NCI-H2081 treated with DMSO at 0.1 percent for 48 hours (cell line): Measurements from ENCODE around the gene ZNF473.
"Not testable (repeated sequence)": the region's sequence is repeated elsewhere in the genome, so short reads cannot be mapped to it uniquely, and the experiment has no call there.

ENCODE experiments used
- DNase-seq: peaks from one replicate; lab custom pipeline; 2025; lab: John Stamatoyannopoulos, UW

Gene ZNF473

DNA sequence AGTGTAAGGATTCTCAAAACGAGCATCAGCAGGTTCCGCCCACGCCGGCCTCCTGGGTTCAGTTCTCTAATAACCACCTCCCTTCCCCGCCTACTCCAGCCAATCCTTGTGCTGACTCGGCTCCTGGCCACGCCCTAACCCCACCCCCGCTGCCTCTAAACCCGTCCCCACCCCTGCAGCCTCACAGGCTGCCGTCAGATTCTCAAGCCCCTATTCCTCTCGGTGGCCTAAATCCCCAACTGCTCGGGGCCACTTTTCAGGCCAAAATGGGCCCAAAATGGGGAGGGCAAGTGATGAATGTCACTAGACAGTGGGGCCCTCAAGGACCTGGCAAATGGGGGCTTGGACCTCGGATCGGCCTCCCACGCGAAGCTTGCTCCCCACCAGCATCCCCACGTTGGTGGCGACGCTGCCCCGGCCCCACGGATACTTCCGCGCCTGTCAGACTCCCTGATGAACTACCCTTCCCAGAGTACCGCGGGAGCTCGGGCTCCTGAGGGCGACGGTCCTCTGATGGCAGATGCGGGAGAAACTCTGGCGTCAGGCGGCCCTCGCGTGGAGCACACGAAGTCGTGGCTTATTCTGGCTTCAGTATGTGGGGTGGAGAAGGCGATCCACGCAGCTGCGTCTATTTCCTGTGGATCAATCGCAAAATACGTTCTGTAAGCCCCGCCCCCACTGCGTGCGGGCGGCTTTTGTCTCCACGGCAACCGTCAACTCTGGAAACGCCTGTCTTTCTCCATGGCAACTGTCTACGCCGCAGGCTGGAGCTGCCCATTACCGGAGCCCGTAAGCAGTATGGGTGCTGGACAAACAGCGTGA lies 24.8 kb downstream of the ZNF473 start:
- peak; percentile 4 for DNase-seq

DNA sequence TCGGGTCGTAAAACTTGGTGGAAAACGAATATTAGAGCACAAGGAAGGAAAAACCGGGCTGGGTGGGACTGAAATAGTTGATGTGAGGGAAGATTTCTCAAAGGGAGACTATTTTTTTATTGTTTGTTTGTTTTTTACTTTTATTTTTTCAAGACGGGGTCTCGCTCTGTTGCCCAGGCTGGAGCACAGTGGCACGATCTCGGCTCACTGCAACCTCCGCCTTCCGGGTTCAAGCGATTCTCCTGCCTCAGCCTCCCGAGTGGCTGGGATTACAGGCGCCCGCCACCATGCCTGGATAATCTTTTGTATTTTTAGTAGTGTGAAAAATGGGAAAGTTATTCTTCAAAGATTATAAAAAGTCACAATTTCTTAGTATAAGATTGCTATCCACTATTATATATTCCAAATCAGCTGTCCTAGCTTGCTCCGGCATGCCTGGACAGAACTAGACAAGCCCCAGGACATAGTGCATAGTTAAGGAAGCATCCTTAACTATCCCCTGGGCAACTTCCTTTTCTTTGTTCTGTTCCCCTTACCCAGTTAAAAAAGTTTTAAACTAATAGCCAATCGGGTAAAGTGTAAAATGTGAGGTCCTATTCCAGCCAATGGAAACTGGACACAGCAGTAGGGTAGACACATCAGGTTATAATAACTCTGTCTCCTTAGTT lies 25.6 kb downstream of the ZNF473 start:
- not testable (repeated sequence) for DNase-seq

DNA sequence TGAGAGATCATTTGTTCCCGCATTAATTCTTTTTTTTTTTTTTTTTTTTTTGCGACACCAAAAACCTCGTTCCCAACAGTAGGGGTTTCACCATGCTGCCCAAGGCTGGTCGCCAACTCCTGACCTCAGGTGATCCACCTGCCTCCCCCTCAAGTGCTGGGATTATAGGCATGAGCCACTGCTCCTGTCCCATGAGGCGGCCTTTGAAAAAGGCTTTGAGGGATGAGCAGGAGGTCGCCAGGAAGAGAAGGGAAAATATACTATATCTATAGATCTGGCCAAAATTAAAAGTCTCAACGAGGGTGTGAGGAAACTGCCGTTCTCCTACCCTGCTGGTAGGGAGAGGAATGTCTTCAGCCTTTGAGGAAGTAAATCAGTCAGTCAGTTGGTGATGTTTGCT lies 26.2 kb downstream of the ZNF473 start:
- no peak for DNase-seq

DNA sequence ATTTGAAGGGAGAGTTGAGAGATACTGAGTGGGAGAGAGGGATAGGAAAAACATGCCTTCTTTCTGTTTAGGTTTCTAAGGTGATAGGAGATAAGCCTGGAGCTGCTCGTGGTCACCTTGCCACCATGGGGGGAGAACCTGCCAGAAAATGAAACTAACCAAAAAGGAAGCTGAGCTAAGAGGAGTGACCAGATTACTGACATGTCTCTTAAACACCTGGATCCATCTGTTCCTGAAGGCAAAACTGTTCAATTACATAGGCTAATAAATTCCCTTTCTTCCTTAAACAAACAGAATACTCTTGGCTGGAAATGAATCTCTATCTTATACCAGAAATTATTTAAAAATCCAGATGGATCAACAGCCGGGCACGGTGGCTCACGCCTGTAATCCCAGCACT lies 27.3 kb downstream of the ZNF473 start:
- no peak for DNase-seq

DNA sequence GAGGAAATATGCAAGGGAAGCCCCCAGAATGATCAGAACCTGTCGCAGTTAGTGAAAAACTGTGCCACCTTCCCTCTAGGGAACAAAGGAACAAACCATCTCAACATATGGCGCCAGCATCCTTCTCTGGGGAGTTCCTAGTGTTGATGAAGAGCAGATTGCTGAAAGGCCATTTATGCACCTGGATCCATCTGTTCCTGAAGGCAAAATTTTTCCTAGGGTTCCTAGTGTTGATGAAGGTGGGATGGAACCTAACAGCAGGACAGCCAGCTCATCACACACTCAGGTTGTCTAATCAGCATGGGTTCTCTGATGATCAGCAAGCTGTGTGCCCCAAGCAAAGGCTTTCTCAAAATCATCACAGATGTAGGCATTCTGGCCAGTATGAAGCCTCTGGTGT lies 32.6 kb downstream of the ZNF473 start:
- DNase-seq = no peak

DNA sequence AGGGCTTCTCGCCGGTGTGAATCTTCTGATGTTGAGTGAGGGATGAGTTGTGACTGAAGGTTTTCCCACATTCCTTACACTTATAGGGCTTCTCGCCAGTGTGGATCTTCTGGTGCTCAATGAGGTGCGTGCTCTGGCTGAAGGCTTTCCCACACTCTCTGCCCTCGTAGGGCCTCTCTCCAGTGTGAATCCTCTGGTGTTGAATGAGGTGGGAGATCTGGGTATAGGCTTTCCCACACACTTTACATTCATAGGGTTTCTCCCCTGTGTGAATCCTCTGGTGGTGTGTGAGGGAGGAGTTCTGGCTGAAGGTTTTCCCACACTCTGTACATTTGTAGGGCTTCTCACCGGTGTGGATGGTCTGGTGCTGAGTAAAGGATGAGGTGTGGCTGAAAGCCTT lies 33.2 kb downstream of the ZNF473 start:
- DNase-seq = no peak

DNA sequence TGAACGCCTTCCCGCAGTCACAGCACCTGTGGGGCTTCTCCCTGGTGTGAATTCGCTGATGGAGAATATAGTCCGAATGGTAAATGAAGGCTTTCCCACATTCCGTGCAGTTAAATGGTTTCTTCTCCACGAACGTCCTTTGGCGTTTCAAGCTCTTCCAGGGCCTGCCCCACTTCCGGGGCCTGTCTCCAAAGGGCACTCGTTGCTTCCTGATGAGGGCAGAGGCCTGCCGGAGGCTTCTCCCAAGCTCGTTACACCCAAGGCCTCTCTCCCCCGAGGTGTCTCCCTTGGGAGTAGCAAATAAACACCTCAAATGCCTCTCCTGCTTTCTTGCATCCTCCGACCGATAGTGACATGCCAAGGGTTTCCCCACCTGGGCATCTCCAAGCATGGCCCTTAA lies 34.3 kb downstream of the ZNF473 start:
- DNase-seq = no peak

DNA sequence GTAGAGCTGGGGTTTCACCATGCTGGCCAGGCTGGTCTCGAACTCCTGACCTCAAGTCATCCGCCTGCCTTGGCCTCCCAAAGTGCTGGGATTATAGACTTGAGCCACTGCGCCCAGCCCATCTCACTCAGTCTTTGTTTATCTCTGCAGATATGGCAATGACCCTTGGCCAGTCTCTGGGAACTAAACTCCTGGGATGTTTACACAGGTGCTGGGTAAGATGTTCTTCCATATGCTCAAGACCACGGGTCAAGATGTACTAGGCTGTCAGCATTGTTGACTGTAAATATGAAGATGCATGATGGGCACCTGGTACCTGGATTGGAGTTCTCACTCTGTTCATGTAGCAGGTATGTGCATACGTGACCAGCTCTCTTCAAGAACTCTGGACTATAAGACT lies 35.8 kb downstream of the ZNF473 start:
- DNase-seq = no peak

DNA sequence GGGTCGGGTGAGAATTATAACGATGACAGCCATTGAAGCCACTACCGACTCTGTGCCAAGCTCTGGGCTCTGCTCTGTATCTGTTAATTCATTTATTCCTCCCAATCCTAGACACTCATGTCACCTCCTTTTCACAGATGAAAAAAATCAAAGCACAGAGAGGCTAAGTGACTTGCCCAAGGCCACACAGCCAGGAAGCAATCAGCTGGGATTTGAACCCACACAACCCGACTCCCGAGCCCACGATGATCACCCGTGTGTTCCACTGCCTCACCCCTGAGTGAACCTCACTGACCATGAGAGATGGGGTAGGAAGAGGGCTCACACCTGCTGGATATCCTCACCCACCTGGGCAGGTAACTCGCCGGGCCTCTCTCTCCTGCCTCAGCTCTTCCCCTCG lies 40.1 kb downstream of the ZNF473 start:
- no peak for DNase-seq

DNA sequence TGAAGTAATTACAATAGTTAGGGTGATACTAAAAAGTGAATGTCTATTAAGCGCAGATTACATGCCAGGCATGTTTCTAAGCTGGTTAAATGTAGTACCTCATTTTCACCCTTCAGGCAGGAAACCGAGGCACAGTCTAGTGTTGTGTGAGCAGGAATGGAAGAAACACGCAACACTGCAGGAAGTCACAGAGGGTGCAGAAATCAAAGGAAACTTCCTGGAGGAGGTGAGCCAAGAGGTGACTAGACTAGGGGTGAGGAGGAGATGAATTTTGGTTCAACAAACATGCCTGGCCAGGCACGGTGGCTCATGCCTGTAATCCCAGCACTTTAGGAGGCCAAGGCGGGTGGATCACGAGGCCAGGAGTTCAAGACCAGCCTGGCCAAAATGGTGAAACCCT lies 41.8 kb downstream of the ZNF473 start:
- DNase-seq = no peak

DNA sequence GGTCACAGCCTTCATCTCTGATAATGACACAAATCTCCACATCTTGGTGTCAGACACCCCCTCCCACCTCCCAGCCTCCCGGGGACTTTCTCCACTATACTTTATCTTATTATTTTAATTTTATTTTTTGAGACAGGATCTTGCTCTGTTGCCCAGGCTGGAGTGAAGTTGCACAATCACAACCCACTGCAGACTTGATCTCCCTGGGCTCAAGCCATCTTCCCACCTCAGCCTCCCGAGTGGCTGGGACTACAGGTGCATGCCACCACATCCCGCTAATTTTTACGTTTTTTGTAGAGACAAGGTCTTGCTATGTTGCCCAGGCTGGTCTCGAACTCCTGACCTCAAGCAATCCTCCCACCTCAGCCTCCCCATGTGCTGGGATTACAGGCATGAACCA lies 42.6 kb downstream of the ZNF473 start:
- DNase-seq = not testable (repeated sequence)

DNA sequence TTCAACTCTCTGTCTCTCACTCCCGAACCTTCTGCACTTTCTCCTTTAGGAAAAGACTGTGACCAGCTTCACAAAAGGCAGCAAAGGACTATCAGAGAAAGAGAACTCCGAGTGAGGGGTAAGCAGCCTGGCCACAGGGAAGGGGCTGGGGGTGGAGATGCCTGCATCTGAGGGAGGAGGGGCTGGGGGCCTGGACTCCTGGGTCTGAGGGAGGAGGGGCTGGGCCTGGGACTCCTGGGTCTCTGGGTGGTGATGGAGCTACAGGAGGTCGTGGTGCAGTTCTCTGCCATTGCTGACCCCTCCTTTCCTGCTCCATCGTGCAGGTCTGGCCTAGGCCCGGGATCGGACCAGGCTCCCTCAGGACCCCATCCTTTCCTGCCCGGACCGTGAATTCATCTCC lies 49.3 kb downstream of the ZNF473 start:
- DNase-seq = not testable (repeated sequence)

DNA sequence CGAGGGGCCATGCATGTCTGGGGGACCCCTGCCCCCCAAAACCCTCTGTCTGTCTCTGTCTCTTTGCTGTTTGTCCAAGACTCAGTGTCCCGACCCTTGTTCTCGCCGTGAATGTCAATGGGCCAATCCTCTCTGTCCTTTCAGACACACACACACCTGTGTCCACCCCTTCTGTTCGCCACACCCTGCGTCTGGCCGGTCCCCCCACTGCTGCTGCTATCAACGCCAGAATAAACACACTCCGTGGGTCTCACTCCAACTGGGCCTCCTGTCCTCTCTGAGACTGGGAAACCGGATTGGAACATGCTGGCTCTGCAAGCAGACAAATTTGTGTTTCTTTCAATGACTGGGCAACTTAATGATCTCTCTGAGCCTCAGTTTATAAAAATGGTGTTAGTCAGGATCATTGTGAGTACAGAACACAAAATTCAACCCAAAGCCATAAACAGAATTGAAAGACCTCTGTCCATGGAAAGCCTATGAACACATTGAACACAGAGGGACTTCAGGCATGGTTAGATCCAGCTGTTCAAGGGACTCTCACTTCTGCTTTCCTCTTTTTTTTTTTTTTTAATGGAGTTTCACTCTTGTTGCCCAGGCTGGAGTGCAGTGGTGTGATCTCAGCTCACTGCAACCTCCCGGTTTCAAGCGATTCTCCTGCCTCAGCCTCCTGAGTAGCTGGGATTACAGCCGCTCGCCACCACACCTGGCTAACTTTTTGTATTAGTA lies 50.0 kb downstream of the ZNF473 start:
- not testable (repeated sequence) for DNase-seq

DNA sequence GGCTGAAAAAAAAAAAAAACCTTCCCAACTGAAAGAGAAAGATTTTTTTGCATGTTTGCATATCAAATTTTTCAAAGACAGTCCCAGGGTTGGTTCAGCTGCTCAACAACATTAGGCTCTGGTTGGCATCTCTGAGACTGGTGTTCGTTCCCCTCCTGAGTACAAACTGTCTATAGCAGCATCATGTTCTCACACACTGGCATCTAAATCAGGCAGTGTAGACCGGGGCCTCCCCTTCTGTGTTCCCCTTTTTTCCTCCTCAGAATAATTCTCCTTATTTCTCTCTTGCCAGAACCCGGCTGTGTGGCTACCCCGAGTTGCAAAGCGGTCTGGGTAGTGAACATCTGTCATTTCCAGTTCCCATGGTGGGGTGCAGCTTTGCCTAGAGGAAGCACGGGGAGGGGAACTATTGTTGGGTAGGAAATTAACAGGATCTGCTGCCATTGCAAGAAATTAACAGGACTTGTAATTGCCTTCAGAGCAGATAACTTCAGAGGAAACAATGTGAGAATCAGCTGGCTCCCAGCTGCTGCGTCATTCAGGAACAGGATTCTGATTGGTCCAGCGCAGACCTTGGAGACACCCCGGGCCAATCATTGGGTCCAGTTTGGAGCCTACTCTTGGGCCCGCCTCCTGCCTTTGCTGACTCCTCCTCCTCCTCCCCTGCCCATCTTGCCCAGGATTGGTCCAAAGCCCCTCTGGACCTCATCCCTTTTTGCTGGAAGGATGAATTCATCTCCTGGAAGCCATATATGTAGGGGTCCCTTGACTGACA lies 51.0 kb downstream of the ZNF473 start:
- DNase-seq = not testable (repeated sequence)

DNA sequence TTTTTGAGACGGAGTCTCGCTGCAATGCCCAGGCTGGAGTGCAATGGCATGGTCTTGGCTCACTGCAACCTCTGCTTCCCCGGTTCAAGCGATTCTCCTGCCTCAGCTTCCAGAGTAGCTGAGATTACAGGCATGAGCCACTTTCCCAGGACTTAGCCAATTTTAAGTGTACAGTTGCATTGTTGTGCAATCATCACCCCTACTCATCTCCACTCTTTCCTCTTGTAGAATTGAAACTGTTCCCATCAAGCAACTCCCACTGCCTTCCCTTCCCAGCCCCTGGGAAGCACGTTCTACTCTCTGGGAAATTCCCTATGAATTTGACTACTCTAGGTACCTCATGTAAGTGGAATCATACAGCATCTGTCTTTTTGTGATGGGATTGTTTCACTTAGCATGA lies 53.2 kb downstream of the ZNF473 start:
- DNase-seq = not testable (repeated sequence)

DNA sequence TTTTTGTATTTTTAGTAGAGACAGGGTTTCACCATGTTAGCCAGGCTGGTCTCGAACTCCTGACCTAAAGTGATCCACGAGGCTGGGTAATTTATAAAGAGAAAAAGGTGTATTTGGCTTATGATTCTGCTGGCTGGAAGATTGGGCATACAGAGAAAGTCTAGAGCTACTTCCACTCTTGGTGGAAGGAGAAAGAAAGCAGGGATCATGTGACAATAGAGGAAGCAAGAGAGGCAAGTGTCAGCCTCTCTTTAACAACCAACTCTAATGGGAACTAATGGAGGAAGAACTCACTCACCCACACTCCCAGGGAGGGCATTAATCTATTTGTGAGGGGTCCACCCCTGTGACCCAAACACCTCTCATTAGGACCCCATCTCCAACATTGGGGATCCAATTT lies 58.6 kb downstream of the ZNF473 start:
- DNase-seq = not testable (repeated sequence)

DNA sequence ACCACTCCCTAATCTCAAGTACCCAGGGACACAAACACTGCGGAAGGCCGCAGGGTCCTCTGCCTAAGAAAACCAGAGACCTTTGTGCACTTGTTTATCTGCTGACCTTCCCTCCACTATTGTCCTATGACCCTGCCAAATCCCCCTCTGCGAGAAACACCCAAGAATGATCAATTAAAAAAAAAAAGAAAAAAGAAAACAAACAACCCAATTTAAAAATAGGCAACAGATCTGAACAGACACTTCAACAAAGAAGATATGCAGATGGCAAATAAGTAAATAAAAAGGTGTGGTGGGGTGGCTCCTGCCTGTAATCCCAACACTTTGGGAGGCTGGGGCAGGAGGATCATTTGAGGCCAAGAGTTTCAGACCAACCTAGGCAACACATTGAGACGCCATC lies 61.3 kb downstream of the ZNF473 start:
- not testable (repeated sequence) for DNase-seq

DNA sequence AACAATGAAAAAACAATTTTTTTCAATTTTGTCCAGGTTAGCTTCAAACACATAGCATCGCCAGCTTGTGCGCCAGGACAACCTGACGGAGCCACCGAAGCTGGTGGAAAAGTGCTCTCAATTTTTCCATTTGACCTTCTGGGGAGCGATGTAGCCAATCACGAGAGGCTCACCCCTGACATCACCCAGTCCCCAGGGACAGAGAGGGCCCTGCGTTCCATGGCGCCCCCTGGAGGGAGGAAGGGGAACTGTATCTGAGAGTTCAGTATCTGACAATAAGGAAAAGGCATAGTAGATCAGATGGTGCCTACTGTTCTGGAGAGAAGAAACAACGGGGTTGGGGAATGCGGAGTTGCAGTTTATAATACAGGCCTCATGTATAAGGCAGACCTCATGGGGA lies 64.9 kb downstream of the ZNF473 start:
- DNase-seq = not testable (repeated sequence)

DNA sequence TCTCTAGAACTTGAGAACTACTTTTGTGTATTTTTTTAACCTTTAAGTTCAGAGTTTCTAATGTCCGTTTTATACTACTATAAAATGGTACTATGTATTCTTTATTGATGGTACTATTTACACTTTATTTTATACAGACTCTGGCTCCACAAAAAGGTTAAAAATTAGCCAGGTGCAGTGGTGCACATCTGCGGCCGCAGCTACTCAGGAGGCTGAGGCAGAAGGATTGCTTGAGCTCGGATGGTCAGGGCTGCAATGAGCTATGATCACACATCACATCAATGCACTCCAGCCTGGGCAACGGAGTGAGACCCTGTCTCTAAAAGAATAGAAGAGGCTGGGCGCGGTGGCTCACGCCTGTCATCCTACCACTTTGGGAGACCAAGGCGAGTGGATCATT lies 66.0 kb downstream of the ZNF473 start:
- DNase-seq = not testable (repeated sequence)

DNA sequence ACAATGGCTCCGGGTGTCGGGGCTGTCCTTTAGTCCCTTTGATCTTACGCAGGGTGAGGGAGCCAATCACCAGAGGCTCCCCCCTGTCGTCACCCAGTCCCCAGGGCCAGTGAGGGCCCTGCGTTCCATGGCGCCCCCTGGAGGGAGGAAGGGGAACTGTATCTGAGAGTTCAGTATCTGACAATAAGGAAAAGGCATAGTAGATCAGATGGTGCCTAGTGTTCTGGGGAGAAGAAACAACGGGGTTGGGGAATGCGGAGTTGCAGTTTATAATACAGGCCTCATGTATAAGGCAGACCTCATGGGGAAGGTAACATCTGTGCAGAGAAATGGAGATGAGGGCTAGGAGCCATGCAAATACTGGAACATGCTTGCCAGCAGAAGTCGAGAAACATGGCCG lies 66.8 kb downstream of the ZNF473 start:
- DNase-seq = not testable (repeated sequence)

DNA sequence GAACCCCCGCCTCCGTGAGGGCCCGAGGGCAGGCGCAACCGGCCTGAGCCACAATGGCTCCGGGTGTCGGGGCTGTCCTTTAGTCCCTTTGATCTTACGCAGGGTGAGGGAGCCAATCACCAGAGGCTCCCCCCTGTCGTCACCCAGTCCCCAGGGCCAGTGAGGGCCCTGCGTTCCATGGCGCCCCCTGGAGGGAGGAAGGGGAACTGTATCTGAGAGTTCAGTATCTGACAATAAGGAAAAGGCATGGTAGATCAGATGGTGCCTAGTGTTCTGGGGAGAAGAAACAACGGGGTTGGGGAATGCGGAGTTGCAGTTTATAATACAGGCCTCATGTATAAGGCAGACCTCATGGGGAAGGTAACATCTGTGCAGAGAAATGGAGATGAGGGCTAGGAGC lies 72.1 kb downstream of the ZNF473 start:
- not testable (repeated sequence) for DNase-seq

DNA sequence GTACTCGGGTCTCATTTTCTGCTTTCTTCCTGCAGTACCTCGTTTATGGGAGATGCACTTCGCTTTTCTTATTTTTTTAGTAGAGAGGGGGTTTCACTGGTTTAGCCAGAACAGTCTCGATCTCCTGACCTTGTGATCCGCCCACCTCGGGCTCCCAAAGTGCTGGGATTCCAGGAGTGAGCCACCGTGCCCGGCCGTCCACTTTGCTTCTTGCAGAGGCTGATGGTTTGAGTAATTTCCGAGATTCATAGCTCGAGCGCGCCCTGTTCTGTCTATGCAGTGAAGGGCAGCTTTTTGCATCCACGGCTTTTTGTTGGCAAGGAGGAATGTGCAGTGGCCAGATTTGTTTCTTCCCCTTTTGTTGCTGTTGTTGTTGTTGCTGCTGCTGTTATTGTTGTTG lies 73.1 kb downstream of the ZNF473 start:
- DNase-seq = not testable (repeated sequence)
